Activated CD4-positive, alpha-beta memory T cell treated with anti-CD3 and anti-CD28 coated beads, Interleukin-2, amount 10 ng/mL, durations not matched to agents 7 days and 5 days (primary cell): Measurements from ENCODE around the gene ZNF416. TPM values are rescaled to one million over a fixed set of nuclear protein-coding genes. Genes with fewer than 3 reads are reported as not detected.

Source experiments
- CTCF ChIA-PET: fragments of 350-600 bp; sonication (Branson Sonifier 250); formaldehyde crosslinking; loops from one replicate; lab custom pipeline; 2021; ENCODE audit warnings: antibody characterized with exemption, inconsistent platforms; lab: Charles Lee
- POLR2A ChIA-PET: fragments of 350-600 bp; sonication (Branson Sonifier 250); formaldehyde crosslinking; loops from one replicate; lab custom pipeline; 2021; ENCODE audit warnings: antibody characterized with exemption; lab: Charles Lee
- DNase-seq: peaks from one replicate; pipeline ENCODE4 v3.0.0-alpha.2; 2020
- H3K27ac Mint-ChIP-seq: one replicate; pipeline ENCODE4 v1.8.0; 2021; ENCODE audit warnings: mild to moderate bottlenecking, mixed read lengths
- H3K27me3 Mint-ChIP-seq: one replicate; pipeline ENCODE4 v1.8.0; 2021; ENCODE audit warnings: mixed read lengths
- H3K36me3 Mint-ChIP-seq: one replicate; pipeline ENCODE4 v1.8.0; 2021; ENCODE audit warnings: low read depth, mixed read lengths
- H3K4me1 Mint-ChIP-seq: one replicate; pipeline ENCODE4 v1.8.0; 2021; ENCODE audit warnings: mixed read lengths
- H3K4me3 Mint-ChIP-seq: one replicate; pipeline ENCODE4 v1.8.0; 2021; ENCODE audit warnings: mild to moderate bottlenecking, mixed read lengths
- H3K9me3 Mint-ChIP-seq: one replicate; pipeline ENCODE4 v1.8.0; 2021; ENCODE audit warnings: mixed read lengths
- total RNA-seq, 2 experiments: library from RNA; stranded (reverse); gene quantifications; one replicate each; pipeline ENCODE4 v1.2.3, GENCODE V29; 2021

Gene ZNF416
- total RNA-seq, 2 experiments from 2014 or later: 5.4 to 6.7 TPM

DNA sequence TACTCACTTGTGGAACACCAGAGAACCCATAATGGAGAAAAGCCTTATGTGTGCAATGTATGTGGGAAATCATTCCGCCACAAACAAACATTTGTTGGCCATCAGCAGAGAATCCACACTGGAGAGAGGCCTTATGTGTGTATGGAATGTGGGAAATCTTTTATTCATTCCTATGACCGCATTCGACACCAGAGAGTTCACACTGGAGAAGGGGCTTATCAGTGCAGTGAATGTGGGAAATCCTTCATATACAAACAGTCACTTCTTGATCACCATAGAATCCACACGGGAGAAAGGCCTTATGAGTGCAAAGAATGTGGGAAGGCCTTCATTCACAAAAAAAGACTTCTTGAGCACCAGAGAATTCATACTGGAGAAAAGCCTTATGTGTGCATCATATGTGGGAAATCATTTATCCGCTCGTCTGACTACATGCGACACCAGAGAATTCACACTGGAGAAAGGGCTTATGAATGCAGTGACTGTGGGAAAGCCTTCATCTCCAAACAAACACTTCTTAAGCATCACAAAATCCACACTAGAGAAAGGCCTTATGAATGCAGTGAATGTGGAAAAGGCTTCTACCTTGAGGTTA lies 40.7 kb downstream of the ZNF416 start:
- Mint-ChIP-seq H3K9me3 (peaks cover 79% of the 10 kb centered on the region), H3K27ac (no peak overlapping the region), H3K36me3 (peaks cover 91% of the 10 kb centered on the region), H3K27me3 (no peaks in the 10 kb centered on the region), H3K4me3 (no peak overlapping the region), H3K4me1 (no peaks in the 10 kb centered on the region)
- ChIA-PET POLR2A (no interaction called here), CTCF (no interaction called here)
- no peak for DNase-seq

DNA sequence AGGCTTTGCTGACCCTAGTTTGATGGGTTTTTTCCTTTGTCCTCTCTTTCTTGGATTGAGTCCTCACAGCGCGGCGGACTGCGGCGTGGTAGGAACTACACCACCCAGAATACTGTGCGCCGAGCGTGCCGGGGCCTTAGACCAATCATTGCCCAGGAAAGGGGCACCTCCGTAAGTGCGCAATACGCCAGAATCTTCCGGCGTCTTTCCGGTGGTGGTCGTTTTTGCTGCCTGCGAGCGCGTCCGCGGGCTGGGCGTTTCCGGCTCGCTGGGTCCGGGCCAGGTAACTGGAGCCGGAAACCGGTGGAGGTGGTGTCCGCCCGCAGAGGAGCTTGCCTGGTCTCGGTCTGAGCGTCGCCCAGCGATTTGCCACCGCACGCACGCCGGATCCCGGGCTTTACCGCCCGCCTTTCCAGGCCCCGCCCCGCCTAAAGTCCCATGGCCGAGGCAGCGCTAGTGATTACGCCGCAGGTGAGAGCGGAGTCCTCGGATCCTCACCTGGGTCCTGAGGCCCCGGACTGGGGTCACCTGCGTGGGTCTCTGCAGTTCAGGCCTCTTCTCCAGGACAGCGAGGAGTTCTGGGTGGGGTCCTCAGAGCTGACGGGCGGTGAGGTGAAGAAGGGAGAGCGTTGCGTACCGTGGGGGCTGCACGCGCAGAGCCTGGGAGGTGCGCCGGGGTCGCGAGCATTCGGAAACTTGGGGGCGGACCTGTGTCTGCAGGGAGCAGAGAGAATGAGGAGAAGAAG lies 51.4 kb downstream of the ZNF416 start, which contains the start of gene ZNF549:
TSS of gene ZNF549 (plus strand) at position 221 of the 746 bp plus-strand sequence. CDS start at position 439, 218 bp downstream.
- peak within 1 kb of the TSS; percentile 73 for H3K27ac Mint-ChIP-seq
- H3K4me1 Mint-ChIP-seq: peaks cover 20% of the 10 kb centered on the region
- DNase-seq: peak; percentile 91
- peaks cover 46% of the 10 kb centered on the region for H3K36me3 Mint-ChIP-seq
- CTCF ChIA-PET: no interaction called here
- H3K27me3 Mint-ChIP-seq: no peaks in the 10 kb centered on the region
- H3K9me3 Mint-ChIP-seq: peaks cover 54% of the 10 kb centered on the region
- POLR2A ChIA-PET: interaction anchor here (0.9 kb wide), 1 partner anchor 293 kb away, joined by 3 read pairs; no protein-coding TSS in a partner anchor
- peak within 1 kb of the TSS; percentile 81 for H3K4me3 Mint-ChIP-seq

Other genes starting within 250 kb of the ZNF416 start
- gene ZNF304, start 227.6 kb downstream of the ZNF416 start, total RNA-seq: 1 to 10 TPM; 7.9 to 9.1 TPM
- gene TRAPPC2B, start 215.4 kb downstream of the ZNF416 start, total RNA-seq: 10 to 100 TPM; 10.5 to 10.9 TPM
- 1 to 10 TPM; 3.8 to 4.8 TPM for gene ZNF547, start 215.4 kb downstream of the ZNF416 start, total RNA-seq
- gene ZNF548, start 189.1 kb downstream of the ZNF416 start, total RNA-seq: 10 to 100 TPM; 26.9 to 32.6 TPM
- gene ZNF17, start 167.8 kb downstream of the ZNF416 start, total RNA-seq: 10 to 100 TPM in 1 of 2 experiments, 1 to 10 TPM in 1; 9.1 to 12.6 TPM
- gene ZNF749, start 143.6 kb downstream of the ZNF416 start, total RNA-seq: 1 to 10 TPM; 7.8 to 9.5 TPM
- gene VN1R1, start 121.8 kb downstream of the ZNF416 start, total RNA-seq: under 1 TPM; 0.15 to 0.35 TPM
- 1 to 10 TPM; 7.2 to 8.8 TPM for gene ZNF772, start 101.3 kb downstream of the ZNF416 start, total RNA-seq
- gene ZNF419, start 91.2 kb downstream of the ZNF416 start, total RNA-seq: 10 to 100 TPM in 1 of 2 experiments, 1 to 10 TPM in 1; 9.8 to 12.0 TPM
- gene ZNF773, start 79.0 kb downstream of the ZNF416 start, total RNA-seq: 10 to 100 TPM in 1 of 2 experiments, 1 to 10 TPM in 1; 8.6 to 11.4 TPM
- gene ZNF549, start 51.6 kb downstream of the ZNF416 start, total RNA-seq: 1 to 10 TPM; 5.7 to 6.0 TPM
- gene ZNF550, start 19.0 kb downstream of the ZNF416 start, total RNA-seq: 10 to 100 TPM; 11.8 to 12.5 TPM
- 1 to 10 TPM; 5.7 to 6.1 TPM for gene ZIK1, start 5.2 kb upstream of the ZNF416 start, total RNA-seq
- gene ZNF530, start 21.0 kb upstream of the ZNF416 start, total RNA-seq: 1 to 10 TPM; 7.4 to 8.3 TPM
- 10 to 100 TPM; 14.7 to 16.7 TPM for gene ZNF134, start 35.3 kb upstream of the ZNF416 start, total RNA-seq
- gene ZNF211, start 54.3 kb upstream of the ZNF416 start, total RNA-seq: 10 to 100 TPM; 17.8 to 20.4 TPM
- not detected for gene ZSCAN4, start 90.0 kb upstream of the ZNF416 start, total RNA-seq
- gene ZNF551, start 103.1 kb upstream of the ZNF416 start, total RNA-seq: 10 to 100 TPM in 1 of 2 experiments, 1 to 10 TPM in 1; 8.9 to 10.2 TPM
- gene ZNF154, start 130.3 kb upstream of the ZNF416 start, total RNA-seq: under 1 TPM; 0.38 to 0.70 TPM
- gene ZNF671, start 148.7 kb upstream of the ZNF416 start, total RNA-seq: 10 to 100 TPM; 13.2 to 13.5 TPM
- 10 to 100 TPM; 14.9 to 15.1 TPM for gene ZNF776, start 167.9 kb upstream of the ZNF416 start, total RNA-seq
- 10 to 100 TPM; 20.1 to 21.8 TPM for gene ZNF586, start 190.8 kb upstream of the ZNF416 start, total RNA-seq
- 1 to 10 TPM; 8.4 to 8.6 TPM for gene ZNF552, start 236.0 kb upstream of the ZNF416 start, total RNA-seq